IMR-90 (cell line): Measurements from ENCODE around the gene RUFY4. TPM values are rescaled to one million over a fixed set of nuclear protein-coding genes. Genes with fewer than 3 reads are reported as not detected.

Experiments
- ATAC-seq: fragments of 200-7000 bp; cut with Tn5 transposase; 2 replicates; pipeline ENCODE4 v1.9.1; 2020; ENCODE audit warnings: low read depth, mild to moderate bottlenecking, moderate library complexity
- BruUV-seq: library from RNA; stranded (reverse); fragments of 400-500 nt; replicated peaks from 2 replicates; lab custom pipeline; 2021; lab: Mats Ljungman, UMichigan
- CTCF ChIA-PET: fragments of 300-600 bp; formaldehyde crosslinking; extraction: SDS; loops from one replicate; lab custom pipeline; 2021; ENCODE audit warnings: antibody characterized with exemption; lab: Yijun Ruan, JAX
- POLR2A ChIA-PET: fragments of 300-600 bp; sonication (Branson Sonifier 250); formaldehyde crosslinking; loops from one replicate; lab custom pipeline; 2022; ENCODE audit warnings: antibody characterized with exemption; ENCODE audit not compliant: unreplicated experiment; lab: Charles Lee
- DNase-seq: peaks from one replicate; pipeline ENCODE4 v3.0.0; 2013
- H2AFZ ChIP-seq: replicated peaks from 2 replicates; pipeline ENCODE3; 2013; ENCODE audit warnings: low read length, mild to moderate bottlenecking; ENCODE audit not compliant: poor library complexity
- H2AK5ac ChIP-seq: 2 replicates; pipeline ENCODE4 v1.6.1; 2013; ENCODE audit warnings: low read depth, low read length, inconsistent platforms
- H2AK9ac ChIP-seq: replicated peaks from 2 replicates; pipeline ENCODE3; 2013; ENCODE audit warnings: mild to moderate bottlenecking, low read depth, low read length, moderate library complexity; ENCODE audit not compliant: poor library complexity
- H2BK120ac ChIP-seq: 2 replicates; pipeline ENCODE4 v1.6.1; 2013; ENCODE audit warnings: low read depth, low read length, inconsistent platforms
- H2BK15ac ChIP-seq: 3 replicates; pipeline ENCODE4 v1.6.1; 2013; ENCODE audit warnings: low read depth, low read length, inconsistent platforms
- H2BK20ac ChIP-seq: 2 replicates; pipeline ENCODE4 v1.6.1; 2013; ENCODE audit warnings: low read depth, mild to moderate bottlenecking, inconsistent platforms, low read length, moderate library complexity
- H2BK5ac ChIP-seq: 2 replicates; pipeline ENCODE4 v1.6.1; 2013; ENCODE audit warnings: mild to moderate bottlenecking, low read depth, low read length, inconsistent platforms; ENCODE audit not compliant: poor library complexity, severe bottlenecking
- H3K14ac ChIP-seq: replicated peaks from 2 replicates; pipeline ENCODE4 v1.6.1; 2013; ENCODE audit warnings: low read depth, low read length, inconsistent platforms
- H3K18ac ChIP-seq: 2 replicates; pipeline ENCODE4 v1.6.1; 2013; ENCODE audit warnings: low read depth, low read length, control low read depth
- H3K23ac ChIP-seq: 2 replicates; pipeline ENCODE4 v1.6.1; 2013; ENCODE audit warnings: low read depth, low read length, inconsistent platforms
- H3K27ac ChIP-seq: 2 replicates; pipeline ENCODE4 v1.5.1; 2013; ENCODE audit warnings: mild to moderate bottlenecking, control low read depth, low read length; ENCODE audit not compliant: insufficient read depth
- H3K27me3 ChIP-seq: 2 replicates; pipeline ENCODE4 v1.6.1; 2013; ENCODE audit warnings: low read length; ENCODE audit not compliant: control insufficient read depth, insufficient read depth
- H3K36me3 ChIP-seq: 2 replicates; pipeline ENCODE4 v1.6.1; 2013; ENCODE audit warnings: low read length, mixed read lengths; ENCODE audit not compliant: control insufficient read depth, insufficient read depth
- H3K4ac ChIP-seq: 2 replicates; pipeline ENCODE4 v1.6.1; 2013; ENCODE audit warnings: low read depth, low read length, inconsistent platforms
- H3K4me1 ChIP-seq: 2 replicates; pipeline ENCODE4 v1.6.1; 2013; ENCODE audit warnings: low read length, mixed read lengths; ENCODE audit not compliant: control insufficient read depth, insufficient read depth
- H3K4me2 ChIP-seq: 2 replicates; pipeline ENCODE4 v1.6.1; 2013; ENCODE audit warnings: low read depth, mild to moderate bottlenecking, control low read depth, low read length, moderate library complexity
- H3K4me3 ChIP-seq: 2 replicates; pipeline ENCODE4 v1.5.1; 2013; ENCODE audit warnings: low read depth, mild to moderate bottlenecking, control low read depth, low read length, moderate library complexity; ENCODE audit not compliant: insufficient read depth
- H3K56ac ChIP-seq: 2 replicates; pipeline ENCODE4 v1.6.1; 2013; ENCODE audit warnings: low read length, inconsistent platforms; ENCODE audit not compliant: insufficient read depth; ENCODE audit errors: extremely low read depth
- H3K79me1 ChIP-seq, 2 experiments: 2 replicates each; pipeline ENCODE4 v1.6.1; 2013; ENCODE audit warnings: low read length in 2 of 2, inconsistent platforms in 1 of 2, low read depth in 1 of 2
- H3K9ac ChIP-seq: 2 replicates; pipeline ENCODE4 v1.6.1; 2013; ENCODE audit warnings: low read depth, low read length, control low read depth
- H3K9me1 ChIP-seq: 2 replicates; pipeline ENCODE4 v1.6.1; 2013; ENCODE audit warnings: low read length, inconsistent platforms; ENCODE audit not compliant: insufficient read depth
- H3K9me3 ChIP-seq: 2 replicates; pipeline ENCODE4 v1.6.1; 2013; ENCODE audit warnings: low read length; ENCODE audit not compliant: control insufficient read depth, insufficient read depth
- H4K20me1 ChIP-seq: 2 replicates; pipeline ENCODE4 v1.6.1; 2013; ENCODE audit warnings: low read length, inconsistent platforms; ENCODE audit not compliant: insufficient read depth
- H4K5ac ChIP-seq: 2 replicates; pipeline ENCODE4 v1.6.1; 2013; ENCODE audit warnings: mild to moderate bottlenecking, low read depth, low read length, control low read depth
- H4K8ac ChIP-seq, 2 experiments: 2 replicates each; pipeline ENCODE4 v1.6.1; 2013; ENCODE audit warnings: low read depth in 2 of 2, low read length in 2 of 2, control low read depth in 1 of 2, inconsistent platforms in 1 of 2
- H4K91ac ChIP-seq: 2 replicates; pipeline ENCODE4 v1.6.1; 2013; ENCODE audit warnings: low read depth, low read length, inconsistent platforms; ENCODE audit not compliant: insufficient read depth
- BHLHE40 ChIP-seq: fragments of 150-350 bp; IDR thresholded peaks from 2 replicates; pipeline ENCODE4 v1.6.1; 2016; ENCODE audit warnings: mild to moderate bottlenecking, low read depth, low read length
- CEBPB ChIP-seq: IDR thresholded peaks from 2 replicates; pipeline ENCODE4 v1.6.1; 2012; ENCODE audit warnings: low read depth, low read length, improper control_type of control experiment
- CHD1 ChIP-seq: IDR thresholded peaks from 2 replicates; pipeline ENCODE4 v1.6.1; 2012; ENCODE audit warnings: low read depth, low read length, improper control_type of control experiment
- FOS ChIP-seq: fragments of 150-350 bp; IDR thresholded peaks from 2 replicates; pipeline ENCODE4 v1.6.1; 2016; ENCODE audit warnings: low read depth, low read length
- MAFK ChIP-seq: IDR thresholded peaks from 2 replicates; pipeline ENCODE4 v1.6.1; 2012; ENCODE audit warnings: low read depth, low read length, improper control_type of control experiment
- MAZ ChIP-seq: IDR thresholded peaks from 2 replicates; pipeline ENCODE4 v1.6.1; 2012; ENCODE audit warnings: low read depth, mild to moderate bottlenecking, low read length, improper control_type of control experiment, moderate library complexity, borderline replicate concordance
- MXI1 ChIP-seq: IDR thresholded peaks from 2 replicates; pipeline ENCODE4 v1.6.1; 2012; ENCODE audit warnings: low read depth, mild to moderate bottlenecking, low read length, moderate library complexity, borderline replicate concordance
- NFE2L2 ChIP-seq: fragments of 150-350 bp; IDR thresholded peaks from 2 replicates; pipeline ENCODE4 v1.6.1; 2016; ENCODE audit warnings: low read depth, mild to moderate bottlenecking, low read length
- POLR2A ChIP-seq: IDR thresholded peaks from 2 replicates; pipeline ENCODE4 v1.6.1; 2012; ENCODE audit warnings: mild to moderate bottlenecking, low read depth, low read length
- RAD21 ChIP-seq: IDR thresholded peaks from 2 replicates; pipeline ENCODE4 v1.6.1; 2012; ENCODE audit warnings: low read length, improper control_type of control experiment
- RCOR1 ChIP-seq: IDR thresholded peaks from 2 replicates; pipeline ENCODE4 v1.6.1; 2012; ENCODE audit warnings: mild to moderate bottlenecking, low read length, improper control_type of control experiment; ENCODE audit not compliant: insufficient replicate concordance
- RFX5 ChIP-seq: IDR thresholded peaks from 2 replicates; pipeline ENCODE4 v1.8.0; 2012; ENCODE audit warnings: low read depth, mild to moderate bottlenecking, low read length, moderate library complexity
- SMC3 ChIP-seq: fragments of 150-350 bp; IDR thresholded peaks from 2 replicates; pipeline ENCODE4 v1.6.1; 2016; ENCODE audit warnings: low read depth, mild to moderate bottlenecking, antibody characterized with exemption, low read length, moderate library complexity
- WGBS, 2 experiments: methylation state at CpG; one replicate each; pipeline versions ENCODE4 v1.1.5 to v1.1.7; 2013; ENCODE audit warnings: missing lambda C conversion rate in 2 of 2; ENCODE audit not compliant: insufficient read length in 1 of 2; ENCODE audit errors: extremely low coverage in 2 of 2; 5-methylcytosine and 5-hydroxymethylcytosine counted together
- dilution Hi-C: fragments of 300-500 bp; cut with HindIII; formaldehyde crosslinking; loops from one replicate; pipeline ENCODE4 v1.14.3; 2018; ENCODE audit warnings: low sequenced_read_pairs; ENCODE audit not compliant: unreplicated experiment
- in situ Hi-C: fragments of 300-500 bp; cut with MboI; formaldehyde crosslinking; loops from 3 replicates; pipeline ENCODE4 v1.14.3; 2019; ENCODE audit warnings: low sequenced_read_pairs, inconsistent platforms, mixed read lengths
- intact Hi-C: fragments of 100-400 bp; cut with micrococcal nuclease; formaldehyde crosslinking; loops from 2 replicates; pipeline ENCODE4 v1.10.0; 2022
- polyA plus RNA-seq, 3 experiments: library from polyadenylated mRNA; depleted of rRNA; stranded (reverse); fragments of >200 nt; gene quantifications; 2 replicates each; pipeline ENCODE4 v1.2.3, GENCODE V29; 2012; ENCODE audit warnings: low replicate concordance in 1 of 3
- total RNA-seq: library from RNA; depleted of rRNA; stranded (reverse); fragments of >200 nt; gene quantifications from 2 replicates; pipeline ENCODE4 v1.2.3, GENCODE V29; 2012
- TF ChIP-seq, protein P1 (sequence below): conservative IDR thresholded peaks from 2 replicates; pipeline ENCODE4 v1.5.1; 2012; ENCODE audit warnings: mild to moderate bottlenecking, low read depth, low read length, improper control_type of control experiment
- TF ChIP-seq, protein P2 (sequence below): fragments of 150-350 bp; IDR thresholded peaks from 2 replicates; pipeline ENCODE4 v1.6.1; 2016; ENCODE audit warnings: low read depth, mild to moderate bottlenecking, low read length, moderate library complexity, borderline replicate concordance
- TF ChIP-seq, protein P3 (sequence below): fragments of 150-350 bp; IDR thresholded peaks from 2 replicates; pipeline ENCODE4 v1.6.1; 2017; ENCODE audit warnings: mild to moderate bottlenecking, antibody characterized with exemption, low read length, low read depth

Gene RUFY4
- total and polyA plus RNA-seq, 2 of the 4 experiments (the other 2 are of a cell fraction) = not detected

DNA sequence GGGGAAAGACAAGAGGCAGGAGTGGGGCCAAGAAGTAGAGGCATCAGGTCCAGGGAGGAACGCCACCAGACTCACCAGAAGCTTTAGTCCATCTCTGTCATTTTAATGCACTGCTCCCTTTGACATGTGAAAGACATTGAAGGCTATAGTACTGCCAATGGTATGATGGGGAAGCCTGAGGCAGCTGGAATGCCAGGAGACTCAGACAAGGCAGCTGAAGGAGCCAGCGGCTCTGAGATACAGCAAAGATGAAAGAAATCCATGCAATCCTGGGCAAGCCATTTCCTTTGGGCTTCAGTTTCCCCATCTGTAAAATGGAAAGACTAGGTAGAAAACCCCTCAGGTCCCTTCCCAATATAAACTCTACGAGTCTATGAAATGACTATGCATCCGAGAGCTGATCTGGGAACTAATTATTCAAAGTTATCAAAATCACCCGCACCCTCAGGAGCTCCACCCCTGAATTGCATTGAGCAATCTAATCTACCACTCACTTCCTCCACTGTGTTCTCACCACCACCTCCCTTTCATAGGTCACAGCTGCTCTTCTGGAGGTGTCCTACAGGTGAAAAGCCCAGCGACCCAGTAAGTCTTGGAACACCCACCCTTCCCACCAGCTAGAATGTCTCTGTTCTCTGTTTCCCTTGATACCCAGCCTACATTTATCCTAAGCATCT lies 59.9 kb downstream of the RUFY4 start:
- H4K91ac ChIP-seq = no peak overlapping the region
- no peaks in the 10 kb centered on the region for H3K36me3 ChIP-seq
- H3K56ac ChIP-seq = no peak overlapping the region
- H2AK5ac ChIP-seq = no peak overlapping the region
- H3K27ac ChIP-seq = no peak overlapping the region
- WGBS, 2 experiments = 77% methylated on average over 3 of the region's 6 CpGs; no CpG with 5 or more reads in 1 of the 2 experiments
- intact Hi-C loops (no loop called here), dilution Hi-C loops (no loop called here), in situ Hi-C loops (no loop called here)
- H3K4me2 ChIP-seq = no peak overlapping the region
- peaks cover 69% of the 10 kb centered on the region for H3K27me3 ChIP-seq
- H2AFZ ChIP-seq = no peak overlapping the region
- no peak for DNase-seq
- no peak overlapping the region for H2BK15ac ChIP-seq
- H3K9me1 ChIP-seq = no peaks in the 10 kb centered on the region
- BruUV-seq = no TSS peak
- no peak overlapping the region for H2BK5ac ChIP-seq
- no peak overlapping the region for H3K4ac ChIP-seq
- CTCF ChIA-PET = no interaction called here
- no peak overlapping the region for H2BK120ac ChIP-seq
- H2BK20ac ChIP-seq = no peak overlapping the region
- H3K9ac ChIP-seq = no peak overlapping the region
- ATAC-seq = no peak
- no peak overlapping the region for H2AK9ac ChIP-seq
- H4K20me1 ChIP-seq = no peaks in the 10 kb centered on the region
- POLR2A ChIA-PET = no interaction called here
- H3K4me1 ChIP-seq = no peaks in the 10 kb centered on the region
- no peak overlapping the region for H3K14ac ChIP-seq
- H4K8ac ChIP-seq = no peak overlapping the region
- H3K9me3 ChIP-seq = no peaks in the 10 kb centered on the region
- no peaks in the 10 kb centered on the region for H3K79me1 ChIP-seq
- no peak overlapping the region for H3K4me3 ChIP-seq
- no peak overlapping the region for H3K18ac ChIP-seq
- no peak overlapping the region for H4K5ac ChIP-seq
- TF ChIP-seq, protein P1, sequence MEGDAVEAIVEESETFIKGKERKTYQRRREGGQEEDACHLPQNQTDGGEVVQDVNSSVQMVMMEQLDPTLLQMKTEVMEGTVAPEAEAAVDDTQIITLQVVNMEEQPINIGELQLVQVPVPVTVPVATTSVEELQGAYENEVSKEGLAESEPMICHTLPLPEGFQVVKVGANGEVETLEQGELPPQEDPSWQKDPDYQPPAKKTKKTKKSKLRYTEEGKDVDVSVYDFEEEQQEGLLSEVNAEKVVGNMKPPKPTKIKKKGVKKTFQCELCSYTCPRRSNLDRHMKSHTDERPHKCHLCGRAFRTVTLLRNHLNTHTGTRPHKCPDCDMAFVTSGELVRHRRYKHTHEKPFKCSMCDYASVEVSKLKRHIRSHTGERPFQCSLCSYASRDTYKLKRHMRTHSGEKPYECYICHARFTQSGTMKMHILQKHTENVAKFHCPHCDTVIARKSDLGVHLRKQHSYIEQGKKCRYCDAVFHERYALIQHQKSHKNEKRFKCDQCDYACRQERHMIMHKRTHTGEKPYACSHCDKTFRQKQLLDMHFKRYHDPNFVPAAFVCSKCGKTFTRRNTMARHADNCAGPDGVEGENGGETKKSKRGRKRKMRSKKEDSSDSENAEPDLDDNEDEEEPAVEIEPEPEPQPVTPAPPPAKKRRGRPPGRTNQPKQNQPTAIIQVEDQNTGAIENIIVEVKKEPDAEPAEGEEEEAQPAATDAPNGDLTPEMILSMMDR = no peak
- TF ChIP-seq RAD21 (no peak), CEBPB (no peak), MAZ (no peak), MXI1 (no peak), NFE2L2 (no peak), MAFK (no peak), POLR2A (no peak), SMC3 (no peak), RFX5 (no peak), FOS (no peak), BHLHE40 (no peak), RCOR1 (no peak), CHD1 (no peak)
- TF ChIP-seq, protein P2, sequence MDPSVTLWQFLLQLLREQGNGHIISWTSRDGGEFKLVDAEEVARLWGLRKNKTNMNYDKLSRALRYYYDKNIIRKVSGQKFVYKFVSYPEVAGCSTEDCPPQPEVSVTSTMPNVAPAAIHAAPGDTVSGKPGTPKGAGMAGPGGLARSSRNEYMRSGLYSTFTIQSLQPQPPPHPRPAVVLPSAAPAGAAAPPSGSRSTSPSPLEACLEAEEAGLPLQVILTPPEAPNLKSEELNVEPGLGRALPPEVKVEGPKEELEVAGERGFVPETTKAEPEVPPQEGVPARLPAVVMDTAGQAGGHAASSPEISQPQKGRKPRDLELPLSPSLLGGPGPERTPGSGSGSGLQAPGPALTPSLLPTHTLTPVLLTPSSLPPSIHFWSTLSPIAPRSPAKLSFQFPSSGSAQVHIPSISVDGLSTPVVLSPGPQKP = no peak
- TF ChIP-seq, protein P3, sequence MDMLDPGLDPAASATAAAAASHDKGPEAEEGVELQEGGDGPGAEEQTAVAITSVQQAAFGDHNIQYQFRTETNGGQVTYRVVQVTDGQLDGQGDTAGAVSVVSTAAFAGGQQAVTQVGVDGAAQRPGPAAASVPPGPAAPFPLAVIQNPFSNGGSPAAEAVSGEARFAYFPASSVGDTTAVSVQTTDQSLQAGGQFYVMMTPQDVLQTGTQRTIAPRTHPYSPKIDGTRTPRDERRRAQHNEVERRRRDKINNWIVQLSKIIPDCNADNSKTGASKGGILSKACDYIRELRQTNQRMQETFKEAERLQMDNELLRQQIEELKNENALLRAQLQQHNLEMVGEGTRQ = no peak
- H3K23ac ChIP-seq = no peak overlapping the region
